HG02840 (cell line): Measurements from ENCODE around the gene CHI3L2.

Experiments
- ATAC-seq: cut with Tn5 transposase; IDR thresholded peaks from one replicate; pipeline ENCODE4 v1.9.1; 2021; ENCODE audit warnings: mild to moderate bottlenecking, moderate library complexity, moderate number of reproducible peaks; ENCODE audit not compliant: unreplicated experiment, low FRiP score

The CHI3L2 gene

GRCh38 chr1:111218701-111219556, 8.6 kb upstream of the CHI3L2 start:
- ATAC-seq = no peak

GRCh38 chr1:111219557-111220286, 7.8 kb upstream of the CHI3L2 start:
- peak; percentile 20 for ATAC-seq

- no peak for ATAC-seq
These were observed 7.1 kb upstream of the CHI3L2 start for GRCh38 chr1:111220302-111220890.

GRCh38 chr1:111221276-111221632, 6.3 kb upstream of the CHI3L2 start:
- no peak for ATAC-seq

- ATAC-seq = peak; percentile 57
These were observed 5.8 kb upstream of the CHI3L2 start for GRCh38 chr1:111221633-111222291.

- ATAC-seq = peak; percentile 4
These were observed 5.0 kb upstream of the CHI3L2 start for GRCh38 chr1:111222308-111223125.

- ATAC-seq = no peak
These were observed 4.3 kb upstream of the CHI3L2 start for GRCh38 chr1:111223126-111223685.

GRCh38 chr1:111225091-111225490, 2.4 kb upstream of the CHI3L2 start:
- no peak for ATAC-seq

GRCh38 chr1:111225717-111226400, 1.7 kb upstream of the CHI3L2 start:
- ATAC-seq = no peak

- no peak for ATAC-seq
These were observed 586 bp downstream of the CHI3L2 start for GRCh38 chr1:111227851-111228747.

- ATAC-seq = no peak
These were observed 1.2 kb downstream of the CHI3L2 start for GRCh38 chr1:111228748-111229126.

- no peak for ATAC-seq
These were observed 4.6 kb downstream of the CHI3L2 start for GRCh38 chr1:111232134-111232533.

- ATAC-seq = no peak
These were observed 6.7 kb downstream of the CHI3L2 start for GRCh38 chr1:111234258-111234657.

- no peak for ATAC-seq
These were observed 7.4 kb downstream of the CHI3L2 start for GRCh38 chr1:111234866-111235265.

- ATAC-seq = no peak
These were observed 8.9 kb downstream of the CHI3L2 start for GRCh38 chr1:111236379-111236778.

GRCh38 chr1:111236806-111237205, 9.3 kb downstream of the CHI3L2 start:
- ATAC-seq = no peak

GRCh38 chr1:111238056-111238795, 10.7 kb downstream of the CHI3L2 start:
- ATAC-seq = no peak

- no peak for ATAC-seq
These were observed 14.3 kb downstream of the CHI3L2 start for GRCh38 chr1:111241797-111242196.
